ENCODE measurements around the gene RNF169.

GRCh38 chr11:74818283-74818946, 69.8 kb downstream of the RNF169 start:
- TF ChIP-seq EZH2 (optimal IDR thresholded peaks at IDR 0.05; ENCODE audit: low read depth, low read length) = no peak
- no peak for TF ChIP-seq CTCF (IDR thresholded peaks at IDR 0.05; ENCODE audit: low read length)
- no peak for TF ChIP-seq EZH2phosphoT487 (IDR thresholded peaks at IDR 0.05; ENCODE audit: low read length)

Measured in MM.1S (cell line).